GM10847 (cell line): ENCODE results near the gene HIBCH.

ENCODE experiments used
- POLR2A ChIP-seq: IDR thresholded peaks from 2 replicates; pipeline ENCODE4 v1.6.1; 2011; ENCODE audit not compliant: insufficient read length; ENCODE audit errors: extremely low read depth

Gene HIBCH

GRCh38 chr2:190169221-190170072 lies 150.2 kb downstream of the HIBCH start:
- TF ChIP-seq POLR2A: no peak

GRCh38 chr2:190167702-190168101 lies 151.9 kb downstream of the HIBCH start:
- TF ChIP-seq POLR2A: no peak

- no peak for TF ChIP-seq POLR2A
These were observed 154.1 kb downstream of the HIBCH start for GRCh38 chr2:190165491-190165890.

GRCh38 chr2:190162851-190163250 lies 156.8 kb downstream of the HIBCH start:
- TF ChIP-seq POLR2A: no peak

- TF ChIP-seq POLR2A: no peak
These were observed 160.2 kb downstream of the HIBCH start for GRCh38 chr2:190159453-190159852.

GRCh38 chr2:190158798-190159434 lies 160.7 kb downstream of the HIBCH start:
- TF ChIP-seq POLR2A: no peak

GRCh38 chr2:190156530-190157212 lies 163.0 kb downstream of the HIBCH start:
- no peak for TF ChIP-seq POLR2A
